A549 (cell line): ENCODE results near the gene TMEM135. TPM values are rescaled to one million over a fixed set of nuclear protein-coding genes. Genes with fewer than 3 reads are reported as not detected.
A peak's percentile ranks its signal among the peaks of the same experiment; 100 is the strongest.

Source experiments
- ATAC-seq, 2 experiments: fragments of 200-7000 bp in 1 of 2; fragments of >200 bp in 1 of 2; cut with Nextera tagmentation in 1 of 2; cut with Tn5 transposase in 1 of 2; 3 replicates each; pipeline versions ENCODE4 v1.8.0 to v1.9.1; 2018 to 2020; ENCODE audit warnings: mild to moderate bottlenecking in 1 of 2, moderate library complexity in 1 of 2
- CTCF ChIA-PET: fragments of 300-600 bp; sonication (Branson Sonifier 250); formaldehyde crosslinking; extraction: SDS; loops from one replicate; lab custom pipeline; 2021; ENCODE audit warnings: antibody characterized with exemption, inconsistent platforms; lab: Yijun Ruan, JAX
- POLR2A ChIA-PET: fragments of 350-600 bp; formaldehyde crosslinking; extraction: SDS; loops from one replicate; lab custom pipeline; 2021; ENCODE audit warnings: antibody characterized with exemption, inconsistent platforms; lab: Yijun Ruan, JAX
- DNase-seq, 2 experiments: peaks; one replicate each; pipeline versions ENCODE4 v3.0.0 to v3.0.0-alpha.2; 2011 to 2016; ENCODE audit warnings: low read depth in 1 of 2, low spot score in 1 of 2
- FAIRE-seq: peaks from 2 replicates; lab custom pipeline; 2011; peaks lifted over from hg19 to GRCh38; lab: Jason Lieb, UNC
- H3K27ac ChIP-seq, 2 experiments: fragments of >200 bp; sonication (Bioruptor Twin); formaldehyde crosslinking; 3 replicates each; pipeline ENCODE4 v1.5.1; 2016 to 2017
- H3K4me1 ChIP-seq: fragments of >200 bp; sonication (Bioruptor Twin); formaldehyde crosslinking; 3 replicates; pipeline ENCODE4 v1.6.1; 2016
- H3K4me2 ChIP-seq: fragments of >200 bp; sonication (Bioruptor Twin); formaldehyde crosslinking; 3 replicates; pipeline ENCODE4 v1.6.1; 2016
- H3K4me3 ChIP-seq: fragments of >200 bp; sonication (Bioruptor Twin); formaldehyde crosslinking; 3 replicates; pipeline ENCODE4 v1.5.1; 2016
- H3K9me3 ChIP-seq: fragments of >200 bp; sonication (Bioruptor Twin); formaldehyde crosslinking; 3 replicates; pipeline ENCODE4 v1.6.1; 2016
- BHLHE40 ChIP-seq: IDR thresholded peaks from 2 replicates; pipeline ENCODE4 v1.6.1; 2012; ENCODE audit warnings: low read depth, low read length, inconsistent platforms
- CBX8 ChIP-seq: fragments of 200-600 bp; sonication (generic); IDR thresholded peaks from 2 replicates; pipeline ENCODE4 v1.6.1; 2016
- EHF ChIP-seq: fragments of 250-450 bp; sonication (Bioruptor Pico); IDR thresholded peaks from 2 replicates; pipeline ENCODE4 v1.5.0; 2020; ENCODE audit warnings: mild to moderate bottlenecking
- EHMT2 ChIP-seq: fragments of 200-600 bp; sonication (generic); IDR thresholded peaks from 2 replicates; pipeline ENCODE4 v1.6.1; 2016; ENCODE audit warnings: antibody characterized with exemption, low read depth, mild to moderate bottlenecking, moderate library complexity
- ELK1 ChIP-seq: fragments of 150-350 bp; IDR thresholded peaks from 2 replicates; pipeline ENCODE4 v1.6.1; 2014; ENCODE audit warnings: low read depth, mild to moderate bottlenecking, low read length
- FOSB ChIP-seq: fragments of 250-450 bp; sonication (Bioruptor Pico); IDR thresholded peaks from 2 replicates; pipeline ENCODE4 v1.5.0; 2020; ENCODE audit warnings: mild to moderate bottlenecking, moderate library complexity
- FOXS1 ChIP-seq: fragments of 250-450 bp; sonication (Bioruptor Pico); IDR thresholded peaks from 2 replicates; pipeline ENCODE4 v1.5.0; 2020; ENCODE audit warnings: mild to moderate bottlenecking, moderate library complexity
- JUNB ChIP-seq: fragments of >200 bp; sonication (Bioruptor Twin); formaldehyde crosslinking; IDR thresholded peaks from 2 replicates; pipeline ENCODE4 v1.6.1; 2016
- KDM1A ChIP-seq: fragments of 200-600 bp; sonication (generic); IDR thresholded peaks from 2 replicates; pipeline ENCODE4 v1.6.1; 2016; ENCODE audit warnings: low read depth, mild to moderate bottlenecking
- NFE2L2 ChIP-seq: fragments of 150-350 bp; conservative IDR thresholded peaks from 2 replicates; pipeline ENCODE4 v1.6.1; 2014; ENCODE audit warnings: low read length
- NPAS2 ChIP-seq: fragments of 250-450 bp; sonication (Bioruptor Pico); IDR thresholded peaks from 2 replicates; pipeline ENCODE4 v1.8.0; 2022; ENCODE audit warnings: mild to moderate bottlenecking, moderate library complexity, borderline replicate concordance
- RCOR1 ChIP-seq: fragments of 150-350 bp; IDR thresholded peaks from 2 replicates; pipeline ENCODE4 v1.6.1; 2014; ENCODE audit warnings: antibody characterized with exemption, low read length, low read depth
- TP53 ChIP-seq: fragments of 250-450 bp; sonication (Bioruptor Pico); IDR thresholded peaks from 2 replicates; pipeline ENCODE4 v1.5.0; 2021; ENCODE audit warnings: mild to moderate bottlenecking, moderate library complexity
- ZFP36 ChIP-seq: fragments of 450-650 bp; IDR thresholded peaks from 2 replicates; pipeline ENCODE4 v1.6.1; 2014; ENCODE audit warnings: borderline replicate concordance; ENCODE audit not compliant: partially characterized antibody
- ZNF302 ChIP-seq: fragments of 250-450 bp; sonication (Bioruptor Pico); IDR thresholded peaks from 2 replicates; pipeline ENCODE4 v1.9.0; 2021; ENCODE audit warnings: inconsistent platforms, mild to moderate bottlenecking, moderate library complexity
- WGBS: methylation state at CpG from one replicate; pipeline ENCODE4 v1.1.6; 2017; ENCODE audit errors: missing lambda C conversion rate; 5-methylcytosine and 5-hydroxymethylcytosine counted together
- polyA plus RNA-seq, 4 experiments: library from polyadenylated mRNA; depleted of rRNA in 3 of 4; stranded (reverse); fragments of >200 nt; fragmentation: RNase III in 1 of 4; extraction: RNeasy Plus Mini Kit Qiagen cat#74134 plus additional on column Dnase treatment in 1 of 4; gene quantifications; 2 replicates in 3 of 4; 3 replicates in 1 of 4; pipeline ENCODE4 v1.2.3, GENCODE V29; 2011 to 2017
- TF ChIP-seq, protein P1 (sequence below): IDR thresholded peaks from 2 replicates; pipeline ENCODE4 v1.6.1; 2012; ENCODE audit warnings: low read depth, borderline replicate concordance
- TF ChIP-seq, protein P2 (sequence below): fragments of >200 bp; sonication (Bioruptor Twin); formaldehyde crosslinking; IDR thresholded peaks from 3 replicates; pipeline ENCODE4 v1.6.1; 2016
- TF ChIP-seq, protein P3 (sequence below): fragments of 250-450 bp; sonication (Bioruptor Pico); IDR thresholded peaks from 2 replicates; pipeline ENCODE4 v1.5.0; 2021; ENCODE audit warnings: mild to moderate bottlenecking, moderate library complexity, borderline replicate concordance

Gene TMEM135
- polyA plus RNA-seq, 2 of the 4 experiments (the other 2 are of a cell fraction), result 18.4 to 18.5 TPM

DNA sequence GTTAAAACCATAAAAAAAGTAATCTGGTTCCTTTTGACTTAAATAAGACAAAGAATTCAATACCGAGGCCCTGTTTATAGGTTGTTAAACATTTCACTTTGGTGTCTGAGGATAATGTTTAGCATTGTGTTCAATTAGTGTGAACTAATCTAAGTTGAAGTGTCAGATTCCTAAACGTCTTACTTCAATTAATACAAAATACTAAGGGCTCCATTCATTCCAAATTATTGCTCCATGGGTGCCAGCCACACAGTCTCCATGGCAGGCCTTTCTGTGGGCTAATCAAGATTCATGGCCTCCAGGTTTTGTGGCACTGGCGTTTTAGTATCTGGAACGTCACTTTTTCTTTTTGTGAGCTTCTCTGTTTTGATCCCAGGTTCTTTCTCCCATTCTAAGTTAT, 89.4 kb downstream of the TMEM135 start:
- H3K9me3 ChIP-seq, result no peaks in the 10 kb centered on the region
- ATAC-seq (no peak), FAIRE-seq (no peak), DNase-seq (no peak)
- H3K4me3 ChIP-seq, result no peak overlapping the region
- ChIA-PET CTCF (interaction anchor here (0.8 kb wide), 1 partner anchor 30 kb away, joined by 3 read pairs; no protein-coding TSS in a partner anchor), POLR2A (no interaction called here)
- peaks cover 27% of the 10 kb centered on the region for H3K4me1 ChIP-seq
- H3K27ac ChIP-seq, result no peak overlapping the region
- TF ChIP-seq, protein P1, sequence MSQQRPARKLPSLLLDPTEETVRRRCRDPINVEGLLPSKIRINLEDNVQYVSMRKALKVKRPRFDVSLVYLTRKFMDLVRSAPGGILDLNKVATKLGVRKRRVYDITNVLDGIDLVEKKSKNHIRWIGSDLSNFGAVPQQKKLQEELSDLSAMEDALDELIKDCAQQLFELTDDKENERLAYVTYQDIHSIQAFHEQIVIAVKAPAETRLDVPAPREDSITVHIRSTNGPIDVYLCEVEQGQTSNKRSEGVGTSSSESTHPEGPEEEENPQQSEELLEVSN, result no peak
- TF ChIP-seq, protein P2, sequence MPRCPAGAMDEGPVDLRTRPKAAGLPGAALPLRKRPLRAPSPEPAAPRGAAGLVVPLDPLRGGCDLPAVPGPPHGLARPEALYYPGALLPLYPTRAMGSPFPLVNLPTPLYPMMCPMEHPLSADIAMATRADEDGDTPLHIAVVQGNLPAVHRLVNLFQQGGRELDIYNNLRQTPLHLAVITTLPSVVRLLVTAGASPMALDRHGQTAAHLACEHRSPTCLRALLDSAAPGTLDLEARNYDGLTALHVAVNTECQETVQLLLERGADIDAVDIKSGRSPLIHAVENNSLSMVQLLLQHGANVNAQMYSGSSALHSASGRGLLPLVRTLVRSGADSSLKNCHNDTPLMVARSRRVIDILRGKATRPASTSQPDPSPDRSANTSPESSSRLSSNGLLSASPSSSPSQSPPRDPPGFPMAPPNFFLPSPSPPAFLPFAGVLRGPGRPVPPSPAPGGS, result no peak
- TF ChIP-seq TP53 (CRISPR knock-in tag), result no peak
- TF ChIP-seq, protein P3, sequence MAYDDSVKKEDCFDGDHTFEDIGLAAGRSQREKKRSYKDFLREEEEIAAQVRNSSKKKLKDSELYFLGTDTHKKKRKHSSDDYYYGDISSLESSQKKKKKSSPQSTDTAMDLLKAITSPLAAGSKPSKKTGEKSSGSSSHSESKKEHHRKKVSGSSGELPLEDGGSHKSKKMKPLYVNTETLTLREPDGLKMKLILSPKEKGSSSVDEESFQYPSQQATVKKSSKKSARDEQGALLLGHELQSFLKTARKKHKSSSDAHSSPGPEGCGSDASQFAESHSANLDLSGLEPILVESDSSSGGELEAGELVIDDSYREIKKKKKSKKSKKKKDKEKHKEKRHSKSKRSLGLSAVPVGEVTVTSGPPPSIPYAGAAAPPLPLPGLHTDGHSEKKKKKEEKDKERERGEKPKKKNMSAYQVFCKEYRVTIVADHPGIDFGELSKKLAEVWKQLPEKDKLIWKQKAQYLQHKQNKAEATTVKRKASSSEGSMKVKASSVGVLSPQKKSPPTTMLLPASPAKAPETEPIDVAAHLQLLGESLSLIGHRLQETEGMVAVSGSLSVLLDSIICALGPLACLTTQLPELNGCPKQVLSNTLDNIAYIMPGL (CRISPR knock-in tag), result no peak
- TF ChIP-seq EHF (CRISPR knock-in tag), result no peak
- TF ChIP-seq KDM1A, result no peak
- TF ChIP-seq NFE2L2, result no peak
- no peak for TF ChIP-seq CBX8
- TF ChIP-seq RCOR1, result no peak
- 73% methylated on average over 4 of the region's 4 CpGs for WGBS
- no peak overlapping the region for H3K4me2 ChIP-seq

GRCh38 chr11:87128372-87128771, 90.6 kb downstream of the TMEM135 start:
- TF ChIP-seq EHMT2, result no peak
- no peak for TF ChIP-seq ZNF302 (CRISPR knock-in tag)
- Histone ChIP-seq H3K9me3 (no peaks in the 10 kb centered on the region), H3K4me3 (no peak overlapping the region), H3K4me1 (peaks cover 27% of the 10 kb centered on the region), H3K27ac (no peak overlapping the region), H3K4me2 (no peak overlapping the region)
- POLR2A ChIA-PET, result no interaction called here
- DNase-seq (no peak), FAIRE-seq (no peak), ATAC-seq (no peak)
- WGBS, result 26% methylated on average over 2 of the region's 2 CpGs
- CTCF ChIA-PET, result no interaction called here

DNA sequence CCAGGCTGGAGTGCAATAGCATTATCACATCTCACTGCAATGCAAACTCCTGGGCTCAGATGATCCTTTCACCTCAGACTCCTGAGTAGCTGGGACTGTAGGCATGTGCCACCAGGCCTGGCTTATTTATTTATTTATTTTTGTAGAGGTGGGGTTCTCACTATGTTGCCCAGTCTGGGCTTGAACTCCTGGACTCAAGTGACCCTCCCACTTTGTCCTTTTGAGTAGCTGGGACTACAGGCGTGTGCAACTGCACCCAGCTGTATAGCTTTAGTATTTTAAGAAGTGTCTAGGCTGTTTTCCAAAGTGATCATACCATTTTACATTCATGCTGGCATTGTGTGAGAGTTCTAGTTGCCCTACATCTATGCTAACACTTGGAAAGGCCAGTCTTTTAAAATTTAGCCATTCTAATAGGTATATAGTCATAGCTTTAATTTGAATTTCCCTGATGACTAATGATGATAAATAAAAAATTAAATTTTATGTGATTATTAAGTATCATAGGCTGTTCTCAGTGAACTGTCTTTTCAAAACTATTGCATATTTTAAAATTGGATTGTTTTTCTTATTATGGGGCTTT, 96.9 kb downstream of the TMEM135 start:
- WGBS, result 77% methylated on average over 1 of the region's 1 CpG
- Histone ChIP-seq H3K4me3 (no peak overlapping the region), H3K27ac (no peak overlapping the region), H3K4me1 (no peaks in the 10 kb centered on the region), H3K4me2 (no peak overlapping the region), H3K9me3 (peaks cover 6% of the 10 kb centered on the region; the same call in 2 of the 3 replicates)
- DNase-seq, result no peak
- no peak for ATAC-seq
- no peak for FAIRE-seq
- TF ChIP-seq BHLHE40 (no peak), FOSB (no peak), RCOR1 (no peak), ELK1 (no peak), FOXS1 (CRISPR knock-in tag) (no peak), ZFP36 (peak; percentile 16), NPAS2 (CRISPR knock-in tag) (no peak), JUNB (no peak)
- ChIA-PET POLR2A (no interaction called here), CTCF (interaction anchor here (0.5 to 1.0 kb wide), 2 partner anchors 23 to 37 kb away, joined by 3 to 4 read pairs; no protein-coding TSS in a partner anchor)
